ENCODE measurements around the gene PRKAG2. TPM values are rescaled to one million over a fixed set of nuclear protein-coding genes. Genes with fewer than 3 reads are reported as not detected.
"Not testable (repeated sequence)": the region's sequence is repeated elsewhere in the genome, so short reads cannot be mapped to it uniquely, and the experiment has no call there.

Gene PRKAG2
- total RNA-seq, 1 donor from 2014 or later: 13.5 TPM

GRCh38 chr7:151918510-151918843, 41.6 kb upstream of the PRKAG2 start:
- no peaks in the 10 kb centered on the region for H3K4me1 Mint-ChIP-seq (ENCODE audit: unreplicated experiment)
- peaks cover 11% of the 10 kb centered on the region for H3K9me3 Mint-ChIP-seq (ENCODE audit: unreplicated experiment)
- H3K4me3 Mint-ChIP-seq (ENCODE audit: unreplicated experiment): no peak overlapping the region
- DNase-seq (ENCODE audit: extremely low spot score, unreplicated experiment): peak; percentile 69
- no peaks in the 10 kb centered on the region for H3K36me3 Mint-ChIP-seq (ENCODE audit: unreplicated experiment)
- TF ChIP-seq, protein P1, sequence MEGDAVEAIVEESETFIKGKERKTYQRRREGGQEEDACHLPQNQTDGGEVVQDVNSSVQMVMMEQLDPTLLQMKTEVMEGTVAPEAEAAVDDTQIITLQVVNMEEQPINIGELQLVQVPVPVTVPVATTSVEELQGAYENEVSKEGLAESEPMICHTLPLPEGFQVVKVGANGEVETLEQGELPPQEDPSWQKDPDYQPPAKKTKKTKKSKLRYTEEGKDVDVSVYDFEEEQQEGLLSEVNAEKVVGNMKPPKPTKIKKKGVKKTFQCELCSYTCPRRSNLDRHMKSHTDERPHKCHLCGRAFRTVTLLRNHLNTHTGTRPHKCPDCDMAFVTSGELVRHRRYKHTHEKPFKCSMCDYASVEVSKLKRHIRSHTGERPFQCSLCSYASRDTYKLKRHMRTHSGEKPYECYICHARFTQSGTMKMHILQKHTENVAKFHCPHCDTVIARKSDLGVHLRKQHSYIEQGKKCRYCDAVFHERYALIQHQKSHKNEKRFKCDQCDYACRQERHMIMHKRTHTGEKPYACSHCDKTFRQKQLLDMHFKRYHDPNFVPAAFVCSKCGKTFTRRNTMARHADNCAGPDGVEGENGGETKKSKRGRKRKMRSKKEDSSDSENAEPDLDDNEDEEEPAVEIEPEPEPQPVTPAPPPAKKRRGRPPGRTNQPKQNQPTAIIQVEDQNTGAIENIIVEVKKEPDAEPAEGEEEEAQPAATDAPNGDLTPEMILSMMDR (IDR thresholded peaks at IDR 0.05): no peak
- H3K27me3 Mint-ChIP-seq (ENCODE audit: unreplicated experiment): peaks cover 42% of the 10 kb centered on the region
- H3K27ac Mint-ChIP-seq (ENCODE audit: unreplicated experiment): no peak overlapping the region

- Mint-ChIP-seq H3K4me1 (ENCODE audit: unreplicated experiment) (no peaks in the 10 kb centered on the region), H3K27me3 (ENCODE audit: unreplicated experiment) (peaks cover 45% of the 10 kb centered on the region), H3K27ac (ENCODE audit: unreplicated experiment) (no peak overlapping the region), H3K36me3 (ENCODE audit: unreplicated experiment) (no peaks in the 10 kb centered on the region), H3K4me3 (ENCODE audit: unreplicated experiment) (no peak overlapping the region), H3K9me3 (ENCODE audit: unreplicated experiment) (peaks cover 11% of the 10 kb centered on the region)
- TF ChIP-seq, protein P1 (IDR thresholded peaks at IDR 0.05): no peak
- DNase-seq (ENCODE audit: extremely low spot score, unreplicated experiment): peak; percentile 30
These were observed 41.0 kb upstream of the PRKAG2 start for GRCh38 chr7:151917791-151918509.

DNA sequence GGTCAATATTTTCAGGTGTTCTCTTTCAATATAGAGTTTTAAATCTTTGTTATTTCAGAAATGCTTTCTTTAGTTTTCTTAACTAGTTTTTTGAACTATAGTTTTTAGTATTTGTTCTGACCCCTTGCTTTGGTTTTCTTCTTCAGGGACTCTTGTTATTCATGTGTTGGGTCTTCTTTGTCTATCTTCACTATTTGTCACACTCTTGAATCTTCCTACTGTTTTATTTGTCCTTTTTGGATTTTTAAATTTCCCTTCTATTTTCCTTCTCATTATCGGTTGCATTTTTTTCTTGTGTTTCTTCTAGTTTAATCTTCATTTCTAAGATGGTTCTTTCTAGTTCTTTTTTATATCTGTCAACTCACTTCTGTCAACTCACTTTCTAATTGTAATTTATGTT, 37.1 kb upstream of the PRKAG2 start:
- H3K36me3 Mint-ChIP-seq (ENCODE audit: unreplicated experiment): no peaks in the 10 kb centered on the region
- H3K27ac Mint-ChIP-seq (ENCODE audit: unreplicated experiment): no peak overlapping the region
- H3K4me1 Mint-ChIP-seq (ENCODE audit: unreplicated experiment): no peaks in the 10 kb centered on the region
- no peak for DNase-seq (ENCODE audit: extremely low spot score, unreplicated experiment)
- no peak overlapping the region for H3K4me3 Mint-ChIP-seq (ENCODE audit: unreplicated experiment)
- peaks cover 11% of the 10 kb centered on the region for H3K9me3 Mint-ChIP-seq (ENCODE audit: unreplicated experiment)
- TF ChIP-seq, protein P1 (IDR thresholded peaks at IDR 0.05): no peak
- H3K27me3 Mint-ChIP-seq (ENCODE audit: unreplicated experiment): peaks cover 44% of the 10 kb centered on the region

- H3K27ac Mint-ChIP-seq (ENCODE audit: unreplicated experiment); H3K4me3 Mint-ChIP-seq (ENCODE audit: unreplicated experiment); H3K4me1 Mint-ChIP-seq (ENCODE audit: unreplicated experiment); DNase-seq (ENCODE audit: extremely low spot score, unreplicated experiment); H3K36me3 Mint-ChIP-seq (ENCODE audit: unreplicated experiment): not testable (repeated sequence)
- peaks cover 18% of the 10 kb centered on the region for H3K9me3 Mint-ChIP-seq (ENCODE audit: unreplicated experiment)
- peaks cover 51% of the 10 kb centered on the region for H3K27me3 Mint-ChIP-seq (ENCODE audit: unreplicated experiment)
These were observed 33.7 kb upstream of the PRKAG2 start for GRCh38 chr7:151910655-151911054.

DNA sequence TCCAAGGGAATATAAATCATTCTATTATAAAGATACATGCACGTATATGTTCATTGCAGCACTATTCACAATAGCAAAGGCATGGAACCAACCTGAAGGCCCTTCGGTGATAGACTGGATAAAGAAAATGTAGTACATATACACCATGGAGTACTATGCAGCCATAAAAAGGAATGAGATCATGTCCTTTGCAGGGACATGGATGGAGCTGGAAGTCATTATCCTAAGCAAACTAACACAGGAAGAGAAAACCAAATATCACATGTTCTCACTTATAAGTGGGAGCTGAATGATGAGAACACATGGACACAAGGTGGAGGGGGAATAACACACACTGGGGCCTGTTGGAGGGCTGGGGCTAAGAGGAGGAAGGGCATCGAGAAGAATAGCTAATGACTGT, 30.2 kb upstream of the PRKAG2 start:
- DNase-seq (ENCODE audit: extremely low spot score, unreplicated experiment): peak; percentile 5
- not testable (repeated sequence) for H3K36me3 Mint-ChIP-seq (ENCODE audit: unreplicated experiment); H3K27ac Mint-ChIP-seq (ENCODE audit: unreplicated experiment); H3K4me3 Mint-ChIP-seq (ENCODE audit: unreplicated experiment); H3K4me1 Mint-ChIP-seq (ENCODE audit: unreplicated experiment); H3K9me3 Mint-ChIP-seq (ENCODE audit: unreplicated experiment)
- H3K27me3 Mint-ChIP-seq (ENCODE audit: unreplicated experiment): peaks cover 38% of the 10 kb centered on the region

GRCh38 chr7:151905766-151906165, 28.9 kb upstream of the PRKAG2 start:
- peaks cover 7% of the 10 kb centered on the region for H3K9me3 Mint-ChIP-seq (ENCODE audit: unreplicated experiment)
- no peak overlapping the region for H3K27ac Mint-ChIP-seq (ENCODE audit: unreplicated experiment)
- peaks cover 44% of the 10 kb centered on the region for H3K27me3 Mint-ChIP-seq (ENCODE audit: unreplicated experiment)
- no peaks in the 10 kb centered on the region for H3K4me1 Mint-ChIP-seq (ENCODE audit: unreplicated experiment)
- TF ChIP-seq, protein P1 (IDR thresholded peaks at IDR 0.05): no peak
- no peak overlapping the region for H3K4me3 Mint-ChIP-seq (ENCODE audit: unreplicated experiment)
- no peaks in the 10 kb centered on the region for H3K36me3 Mint-ChIP-seq (ENCODE audit: unreplicated experiment)
- no peak for DNase-seq (ENCODE audit: extremely low spot score, unreplicated experiment)
